ENCODE results near the gene CENPL. TPM values are rescaled to one million over a fixed set of nuclear protein-coding genes. Genes with fewer than 3 reads are reported as not detected.

Gene CENPL
- total and polyA plus RNA-seq, 2 of the 8 experiments (the other 6 are each of a cell fraction or from before 2014, with no cell fraction given), result 6.6 to 16.0 TPM

- H3K4ac ChIP-seq (replicated peaks; ENCODE audit: insufficient read length, low read depth, low read length), result no peak overlapping the region
- H3K27ac ChIP-seq (ENCODE audit: low read depth, low read length), result no peak overlapping the region
- no peaks in the 10 kb centered on the region; a peak in 1 of 8 replicates for H3K36me3 ChIP-seq (ENCODE audit: control insufficient read depth in 2 of 4, insufficient read depth in 4 of 4, low read length in 3 of 4)
- H3K9me3 ChIP-seq (ENCODE audit: insufficient read depth in 2 of 2, low read depth in 1 of 2, low read length in 1 of 2), result no peaks in the 10 kb centered on the region
- H4K91ac ChIP-seq (replicated peaks; ENCODE audit: insufficient read length, low read length), result no peak overlapping the region
- TF ChIP-seq TCF12 (IDR thresholded peaks at IDR 0.05; ENCODE audit: low read depth, low read length), result no peak
- no peak for TF ChIP-seq SP1 (IDR thresholded peaks at IDR 0.05; ENCODE audit: low read depth, low read length)
- no peak for TF ChIP-seq CHD2 (IDR thresholded peaks at IDR 0.05; ENCODE audit: low read length)
- TF ChIP-seq ASH2L (IDR thresholded peaks at IDR 0.05; ENCODE audit: low read length), result no peak
- no peak for TF ChIP-seq EGR1 (IDR thresholded peaks at IDR 0.05; ENCODE audit: borderline replicate concordance, low read depth, low read length)
- TF ChIP-seq BCL11A (IDR thresholded peaks at IDR 0.05; ENCODE audit: low read depth in 2 of 2, low read length in 2 of 2), result no peak
- no peak for TF ChIP-seq POLR2A (IDR thresholded peaks at IDR 0.05; ENCODE audit: control extremely low read depth in 1 of 2, low read depth in 2 of 2, low read length in 2 of 2)
- TF ChIP-seq FOSL1 (IDR thresholded peaks at IDR 0.05; ENCODE audit: insufficient read depth, low read depth, low read length), result no peak
- TF ChIP-seq SP2 (IDR thresholded peaks at IDR 0.05; ENCODE audit: low read length), result no peak
- TF ChIP-seq GTF2F1 (IDR thresholded peaks at IDR 0.05; ENCODE audit: borderline replicate concordance, low read depth, low read length), result no peak
- TF ChIP-seq RXRA (IDR thresholded peaks at IDR 0.05; ENCODE audit: insufficient read depth, low read depth, low read length), result no peak
- TF ChIP-seq TEAD4 (IDR thresholded peaks at IDR 0.05; ENCODE audit: low read depth, low read length), result no peak
- no peak for TF ChIP-seq POU5F1 (IDR thresholded peaks at IDR 0.05; ENCODE audit: low read depth, low read length)
- no peak for TF ChIP-seq SIX5 (IDR thresholded peaks at IDR 0.05; ENCODE audit: low read depth, low read length)
- H3K4me3 ChIP-seq (ENCODE audit: extremely low read depth in 1 of 4, insufficient read depth in 2 of 4, low read depth in 3 of 4, low read length in 4 of 4), result no peak overlapping the region
- no peak overlapping the region for H3K4me2 ChIP-seq (ENCODE audit: insufficient read depth in 1 of 2, low read depth in 2 of 2, low read length in 2 of 2)
- H4K8ac ChIP-seq (ENCODE audit: extremely low read depth, insufficient read depth, low read length), result no peak overlapping the region
- H4K20me1 ChIP-seq (replicated peaks in 1 of 2; ENCODE audit: control insufficient read depth in 1 of 2, insufficient read depth in 2 of 2, low read length in 2 of 2), result no peaks in the 10 kb centered on the region
- no peaks in the 10 kb centered on the region; a peak in 3 of 7 replicates for H3K4me1 ChIP-seq (replicated peaks in 1 of 4; ENCODE audit: control insufficient read depth in 3 of 4, insufficient read depth in 4 of 4, low read length in 3 of 4)
- H2BK120ac ChIP-seq (replicated peaks; ENCODE audit: low read depth, low read length), result no peak overlapping the region
- H2BK5ac ChIP-seq (ENCODE audit: low read depth, low read length), result no peak overlapping the region
- WGBS, 2 experiments (ENCODE audit: extremely low coverage in 1 of 2, insufficient coverage in 1 of 2, insufficient read length in 1 of 2, insufficient replicate concordance in 2 of 2, low coverage in 1 of 2, low lambda C conversion rate in 2 of 2, missing lambda C conversion rate in 1 of 2), result 92% methylated on average over 1 of the region's 1 CpG; no CpG with 5 or more reads in 1 of the 2 experiments
- no peak overlapping the region for H2AK5ac ChIP-seq (ENCODE audit: low read depth, low read length)
- CTCF ChIA-PET (ENCODE audit: partially characterized antibody), result interaction anchor here (0.6 to 1.2 kb wide), 2 partner anchors 237 to 388 kb away, joined by 3 to 4 read pairs; no protein-coding TSS in a partner anchor
- H3K14ac ChIP-seq (ENCODE audit: insufficient read length), result no peak overlapping the region
- FAIRE-seq (no peak), DNase-seq (ENCODE audit: low read depth in 1 of 2, low spot score in 2 of 2) (no peak)
- H3K9ac ChIP-seq (replicated peaks in 1 of 4; ENCODE audit: extremely low read depth in 1 of 4, low read depth in 3 of 4, low read length in 3 of 4), result no peak overlapping the region
- no peak overlapping the region for H3K23ac ChIP-seq (ENCODE audit: insufficient read length)
- no peak overlapping the region for H2BK15ac ChIP-seq (ENCODE audit: low read length)
- no peak overlapping the region for H2BK12ac ChIP-seq (ENCODE audit: low read depth, low read length)
- H3K27me3 ChIP-seq (replicated peaks in 1 of 4; ENCODE audit: control insufficient read depth in 3 of 4, extremely low read depth in 1 of 4, insufficient read depth in 3 of 4, low read length in 3 of 4), result no peaks in the 10 kb centered on the region
- H3K79me1 ChIP-seq (ENCODE audit: low read depth, low read length), result no peaks in the 10 kb centered on the region; the same call in 1 of the 2 replicates
- no peak overlapping the region for H2AFZ ChIP-seq (ENCODE audit: low read length)
- no peak overlapping the region for H3K18ac ChIP-seq (ENCODE audit: extremely low read depth, low read length)
- POLR2A ChIA-PET (ENCODE audit: partially characterized antibody), result interaction anchor here (0.6 to 5.2 kb wide), 4 partner anchors 17 to 389 kb away, joined by 3 to 37 read pairs (median 4); partner anchors contain the start of genes GAS5 and ZBTB37
- no peak overlapping the region for H2BK20ac ChIP-seq (ENCODE audit: low read length)
- no peak overlapping the region for H3K56ac ChIP-seq (replicated peaks; ENCODE audit: insufficient read length, low read depth, low read length)
- H3K79me2 ChIP-seq (ENCODE audit: control insufficient read depth in 1 of 2, insufficient read depth in 2 of 2, low read length in 2 of 2), result peaks cover 7 to 73% of the 10 kb centered on the region in 2 experiments
- H3K23me2 ChIP-seq (ENCODE audit: low read depth, low read length), result peaks cover 2% of the 10 kb centered on the region
- H4K5ac ChIP-seq (ENCODE audit: insufficient read length, low read depth, low read length), result no peak overlapping the region
These were observed 6.2 kb downstream of the CENPL start for GRCh38 chr1:173818459-173818858.
